ENCODE data around the gene DPEP1.

The DPEP1 gene

DNA sequence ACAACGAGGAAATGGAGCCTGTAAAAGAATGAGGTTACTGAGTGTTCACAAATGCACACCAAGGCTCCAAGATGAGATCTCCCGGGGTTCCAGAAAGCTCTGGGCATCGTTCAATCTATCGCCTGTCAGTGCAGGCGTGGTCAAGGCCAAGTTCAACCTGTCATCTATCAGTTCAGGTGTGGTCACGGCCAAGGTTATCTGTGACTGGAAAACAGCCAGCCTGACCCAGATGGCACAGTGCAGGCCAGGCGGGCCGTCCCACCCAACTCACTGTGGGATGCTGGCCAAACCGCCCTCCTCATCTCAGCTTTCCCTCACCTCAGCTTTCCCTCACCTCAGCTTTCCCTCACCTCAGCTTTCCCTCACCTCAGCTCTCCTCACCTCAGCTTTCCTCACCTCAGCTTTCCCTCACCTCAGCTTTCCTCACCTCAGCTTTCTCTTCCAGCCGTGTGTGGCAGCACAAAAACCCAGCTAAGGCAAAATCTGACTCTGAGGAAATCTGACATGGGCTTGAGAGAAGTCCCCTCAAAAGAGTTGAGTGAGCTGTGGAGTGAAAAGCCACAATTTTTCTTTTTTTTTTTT is 41.7 kb downstream of the DPEP1 start:
- no peak overlapping the region for H3K9ac ChIP-seq
- peak overlapping the region; percentile 20 for H3K27ac ChIP-seq
- H2AFZ ChIP-seq = no peak overlapping the region
- H3K4me1 ChIP-seq = peaks cover 7% of the 10 kb centered on the region
- H3K4me3 ChIP-seq (ENCODE audit: low read depth, low read length) = no peak overlapping the region
- H3K79me2 ChIP-seq = peaks cover 9% of the 10 kb centered on the region
- no peaks in the 10 kb centered on the region for H3K27me3 ChIP-seq (ENCODE audit: control insufficient read depth, insufficient read depth, low read length)
- H3K9me3 ChIP-seq (ENCODE audit: control insufficient read depth, low read length) = no peaks in the 10 kb centered on the region
- H3K36me3 ChIP-seq (ENCODE audit: control insufficient read depth, insufficient read depth, low read length) = no peaks in the 10 kb centered on the region
- no peak overlapping the region for H3K4me2 ChIP-seq (ENCODE audit: low read length)
- TF ChIP-seq, protein P1, sequence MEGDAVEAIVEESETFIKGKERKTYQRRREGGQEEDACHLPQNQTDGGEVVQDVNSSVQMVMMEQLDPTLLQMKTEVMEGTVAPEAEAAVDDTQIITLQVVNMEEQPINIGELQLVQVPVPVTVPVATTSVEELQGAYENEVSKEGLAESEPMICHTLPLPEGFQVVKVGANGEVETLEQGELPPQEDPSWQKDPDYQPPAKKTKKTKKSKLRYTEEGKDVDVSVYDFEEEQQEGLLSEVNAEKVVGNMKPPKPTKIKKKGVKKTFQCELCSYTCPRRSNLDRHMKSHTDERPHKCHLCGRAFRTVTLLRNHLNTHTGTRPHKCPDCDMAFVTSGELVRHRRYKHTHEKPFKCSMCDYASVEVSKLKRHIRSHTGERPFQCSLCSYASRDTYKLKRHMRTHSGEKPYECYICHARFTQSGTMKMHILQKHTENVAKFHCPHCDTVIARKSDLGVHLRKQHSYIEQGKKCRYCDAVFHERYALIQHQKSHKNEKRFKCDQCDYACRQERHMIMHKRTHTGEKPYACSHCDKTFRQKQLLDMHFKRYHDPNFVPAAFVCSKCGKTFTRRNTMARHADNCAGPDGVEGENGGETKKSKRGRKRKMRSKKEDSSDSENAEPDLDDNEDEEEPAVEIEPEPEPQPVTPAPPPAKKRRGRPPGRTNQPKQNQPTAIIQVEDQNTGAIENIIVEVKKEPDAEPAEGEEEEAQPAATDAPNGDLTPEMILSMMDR (IDR thresholded peaks at IDR 0.05) = no peak

DNA sequence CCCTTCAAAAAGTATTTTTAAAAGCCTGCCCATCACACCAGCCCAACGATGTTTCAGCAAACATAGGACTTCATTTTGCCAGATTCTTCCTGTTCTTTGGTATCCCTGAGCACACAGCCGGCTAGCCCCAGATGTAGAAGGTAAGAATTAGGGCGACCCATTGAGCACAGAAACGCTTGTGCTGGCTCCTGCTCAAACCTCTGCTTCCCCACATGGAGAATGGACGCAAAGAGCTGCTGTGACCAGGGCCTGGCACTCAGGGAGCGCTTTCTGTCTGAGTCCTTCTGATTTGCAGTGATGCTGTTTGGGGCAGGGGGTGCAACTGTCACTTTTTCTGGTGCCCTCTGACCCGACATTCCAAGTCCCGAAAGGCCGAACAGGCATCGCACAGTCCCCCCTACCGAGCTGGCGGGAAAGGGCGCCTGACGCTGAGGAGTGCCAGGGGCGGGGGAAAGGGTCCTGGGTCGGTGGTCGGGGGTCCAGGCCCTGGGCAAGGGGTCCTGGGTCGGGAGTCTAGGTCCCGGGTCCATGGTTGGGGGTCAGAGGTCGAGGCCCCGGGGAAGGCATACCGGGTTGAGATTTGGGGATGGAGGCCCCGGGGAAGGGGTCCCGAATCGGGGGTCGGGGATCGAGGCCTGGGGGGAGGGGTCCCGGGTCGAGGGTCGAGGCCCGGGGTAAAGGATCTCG is 43.1 kb downstream of the DPEP1 start:
- Histone ChIP-seq H3K4me3 (ENCODE audit: low read depth, low read length) (peak overlapping the region; percentile 98), H2AFZ (no peak overlapping the region), H3K9ac (peak overlapping the region; percentile 16), H3K9me3 (ENCODE audit: control insufficient read depth, low read length) (no peaks in the 10 kb centered on the region), H3K27ac (no peak overlapping the region), H3K27me3 (ENCODE audit: control insufficient read depth, insufficient read depth, low read length) (no peaks in the 10 kb centered on the region), H3K36me3 (ENCODE audit: control insufficient read depth, insufficient read depth, low read length) (no peaks in the 10 kb centered on the region), H3K4me2 (ENCODE audit: low read length) (peak overlapping the region; percentile 100), H3K4me1 (peaks cover 7% of the 10 kb centered on the region), H3K79me2 (peaks cover 9% of the 10 kb centered on the region)
- TF ChIP-seq, protein P1 (IDR thresholded peaks at IDR 0.05) = no peak

DNA sequence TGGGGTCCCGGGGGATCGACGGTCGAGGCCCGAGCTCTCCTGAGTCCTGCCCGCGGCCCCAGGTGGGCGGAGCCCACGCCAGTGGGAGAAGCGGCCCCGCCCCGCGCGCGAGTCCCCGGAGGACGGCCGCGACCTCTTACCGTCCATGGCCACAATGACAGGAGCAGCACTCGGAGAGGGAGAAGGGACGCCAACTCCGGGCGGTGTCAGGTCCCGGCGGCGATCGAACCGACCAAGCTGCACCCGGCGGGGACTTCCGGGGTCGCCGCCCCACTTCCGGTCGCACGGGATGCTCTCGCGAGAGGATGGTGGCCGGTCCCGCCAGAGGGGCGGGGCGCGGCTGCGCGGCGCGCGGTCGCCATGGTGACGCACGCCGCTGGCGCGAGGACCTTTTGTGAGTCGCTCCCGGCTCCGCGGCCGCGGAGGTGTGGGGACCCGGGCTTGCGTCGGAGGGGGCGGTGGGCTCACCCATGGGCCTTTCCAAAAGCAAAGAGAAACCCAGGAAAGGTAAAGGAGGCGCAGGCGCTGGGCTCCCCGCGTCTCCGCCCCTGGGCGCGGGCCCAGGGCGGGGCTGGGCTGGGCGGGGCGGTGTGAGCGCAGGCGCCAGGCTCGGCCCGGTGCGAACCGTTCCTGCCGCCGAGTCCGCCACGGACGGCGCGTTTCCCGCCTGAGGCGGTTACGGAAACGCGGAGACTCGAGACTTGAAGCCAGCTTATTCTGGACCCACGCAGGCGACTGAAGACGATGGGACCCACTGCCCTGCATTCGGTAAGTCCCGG is 44.2 kb downstream of the DPEP1 start, which contains the start of the genes CHMP1A and SPATA33:
TSS of gene CHMP1A (minus strand) at position 267 of the 779 bp plus-strand sequence. CDS start at position 147, 120 bp downstream.
TSS of gene SPATA33 (plus strand) at position 395 of the 779 bp plus-strand sequence. CDS start at position 471, 76 bp downstream.
- H3K27me3 ChIP-seq (ENCODE audit: control insufficient read depth, insufficient read depth, low read length) = no peaks in the 10 kb centered on the region
- H3K9me3 ChIP-seq (ENCODE audit: control insufficient read depth, low read length) = no peaks in the 10 kb centered on the region
- peak within 1 kb of the TSS; percentile 16 for H3K9ac ChIP-seq
- peaks cover 9% of the 10 kb centered on the region for H3K79me2 ChIP-seq
- H3K4me1 ChIP-seq = peaks cover 7% of the 10 kb centered on the region
- peak within 1 kb of the TSS; percentile 100 for H3K4me2 ChIP-seq (ENCODE audit: low read length)
- peak within 1 kb of the TSS; percentile 98 for H3K4me3 ChIP-seq (ENCODE audit: low read depth, low read length)
- no peaks in the 10 kb centered on the region for H3K36me3 ChIP-seq (ENCODE audit: control insufficient read depth, insufficient read depth, low read length)
- H3K27ac ChIP-seq = peak within 1 kb of the TSS; percentile 47
- TF ChIP-seq, protein P1 (IDR thresholded peaks at IDR 0.05) = no peak
- H2AFZ ChIP-seq = peak within 1 kb of the TSS; percentile 90

DNA sequence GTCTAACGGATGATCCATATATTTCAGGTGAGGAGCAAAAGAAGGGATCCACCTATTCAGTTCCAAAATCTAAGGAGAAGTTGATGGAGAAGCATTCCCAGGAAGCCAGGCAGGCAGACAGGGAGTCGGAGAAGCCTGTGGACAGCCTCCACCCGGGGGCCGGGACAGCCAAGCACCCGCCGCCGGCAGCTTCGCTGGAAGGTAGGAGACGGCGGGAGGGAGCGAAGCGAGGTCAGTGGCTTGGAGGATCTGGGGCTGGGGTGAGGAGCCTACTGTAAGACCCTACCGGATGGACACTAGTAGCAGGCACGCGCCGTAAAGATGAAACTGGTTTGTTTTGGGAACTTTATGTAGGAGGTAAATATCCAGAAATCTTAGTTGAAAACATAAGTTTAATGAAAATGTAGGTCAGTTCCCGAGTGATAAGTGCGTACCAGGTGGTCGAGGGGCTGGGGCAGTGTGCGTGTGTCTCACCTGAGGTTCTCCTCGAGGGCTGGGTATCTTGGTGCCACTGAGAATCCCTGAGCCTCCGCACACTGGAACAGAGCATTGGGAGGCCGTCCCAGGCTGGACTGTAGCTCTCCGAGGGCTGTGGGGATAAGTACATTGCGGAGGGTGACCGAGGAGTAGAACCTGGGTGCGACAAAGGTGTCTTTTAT is 44.9 kb downstream of the DPEP1 start:
- Histone ChIP-seq H3K27me3 (ENCODE audit: control insufficient read depth, insufficient read depth, low read length) (no peaks in the 10 kb centered on the region), H3K9ac (no peak overlapping the region), H3K27ac (peak overlapping the region; percentile 47), H3K4me1 (peaks cover 7% of the 10 kb centered on the region), H3K79me2 (peaks cover 9% of the 10 kb centered on the region), H3K4me2 (ENCODE audit: low read length) (peak overlapping the region; percentile 100), H3K36me3 (ENCODE audit: control insufficient read depth, insufficient read depth, low read length) (no peaks in the 10 kb centered on the region), H2AFZ (peak overlapping the region; percentile 90), H3K9me3 (ENCODE audit: control insufficient read depth, low read length) (no peaks in the 10 kb centered on the region), H3K4me3 (ENCODE audit: low read depth, low read length) (peak overlapping the region; percentile 98)
- TF ChIP-seq, protein P1 (IDR thresholded peaks at IDR 0.05) = no peak

Data from parathyroid adenoma (tissue), 2 donors.